K562 (cell line): ENCODE measurements around the gene PPAN. TPM values are rescaled to one million over a fixed set of nuclear protein-coding genes. Genes with fewer than 3 reads are reported as not detected.

Experiments
- ERF ChIP-seq: fragments of 450-650 bp; formaldehyde crosslinking; IDR thresholded peaks from 2 replicates; pipeline ENCODE4 v1.4.0; 2020; ENCODE audit warnings: mild to moderate bottlenecking, mixed read lengths
- EWSR1 ChIP-seq: fragments of 450-650 bp; IDR thresholded peaks from 2 replicates; pipeline ENCODE4 v1.6.1; 2018; ENCODE audit warnings: borderline replicate concordance, mild to moderate bottlenecking, low read depth, moderate library complexity; ENCODE audit not compliant: partially characterized antibody
- KHSRP ChIP-seq: fragments of 450-650 bp; IDR thresholded peaks from 2 replicates; pipeline ENCODE4 v1.6.1; 2017
- KLF10 ChIP-seq: fragments of 250-450 bp; sonication (Bioruptor Pico); IDR thresholded peaks from 2 replicates; pipeline ENCODE4 v1.6.1; 2021; ENCODE audit warnings: matching md5 sums
- L3MBTL2 ChIP-seq: fragments of 450-650 bp; IDR thresholded peaks from 2 replicates; pipeline ENCODE4 v1.6.1; 2016; ENCODE audit warnings: mild to moderate bottlenecking, moderate library complexity
- POLR2AphosphoS2 ChIP-seq: IDR thresholded peaks from 2 replicates; pipeline ENCODE4 v1.6.1; 2012; ENCODE audit warnings: low read length, improper control_type of control experiment
- PRPF4 ChIP-seq: fragments of 200-400 bp; formaldehyde crosslinking; IDR thresholded peaks from one replicate; pipeline ENCODE4 v1.6.1; 2017; ENCODE audit warnings: low read length, low read depth, mild to moderate bottlenecking; ENCODE audit not compliant: insufficient read depth, poor library complexity, severe bottlenecking
- PTTG1 ChIP-seq: fragments of 450-650 bp; IDR thresholded peaks from 2 replicates; pipeline ENCODE4 v1.6.1; 2016; ENCODE audit warnings: low read depth, mild to moderate bottlenecking, missing genetic modification characterization, missing compliant biosample characterization
- RBBP5 ChIP-seq: fragments of 200-600 bp; sonication (generic); IDR thresholded peaks from 2 replicates; pipeline ENCODE4 v1.6.1; 2012; ENCODE audit warnings: borderline replicate concordance, mild to moderate bottlenecking, low read length, control low read depth, inconsistent platforms; ENCODE audit not compliant: insufficient read depth, poor library complexity, severe bottlenecking
- RFX5 ChIP-seq: IDR thresholded peaks from 2 replicates; pipeline ENCODE4 v1.6.1; 2011; ENCODE audit warnings: low read depth, mild to moderate bottlenecking, improper control_type of control experiment, low read length
- SRSF3 ChIP-seq: fragments of 200-400 bp; formaldehyde crosslinking; IDR thresholded peaks from 2 replicates; pipeline ENCODE4 v1.6.1; 2016; ENCODE audit warnings: mild to moderate bottlenecking, low read length, moderate library complexity; ENCODE audit not compliant: insufficient read depth
- SRSF9 ChIP-seq: fragments of 200-400 bp; formaldehyde crosslinking; IDR thresholded peaks from 2 replicates; pipeline ENCODE4 v1.6.1; 2017; ENCODE audit warnings: low read depth, low read length, borderline replicate concordance
- TAL1 ChIP-seq: fragments of 450-650 bp; IDR thresholded peaks from 2 replicates; pipeline ENCODE4 v1.6.1; 2016; ENCODE audit warnings: mild to moderate bottlenecking
- THRAP3 ChIP-seq: fragments of 450-650 bp; IDR thresholded peaks from 2 replicates; pipeline ENCODE4 v1.6.1; 2016; ENCODE audit warnings: mild to moderate bottlenecking, inconsistent platforms, borderline replicate concordance
- polyA plus RNA-seq, 8 experiments: library from polyadenylated mRNA; depleted of rRNA in 4 of 8; stranded (reverse) in 5 of 8; unstranded in 3 of 8; fragments of >200 nt; fragmentation: Nextera tagmentation in 2 of 8; fragmentation: Illumina TruSeq in 1 of 8; extraction: Ambion mirVana in 2 of 8; extraction: Trizol in 1 of 8; gene quantifications; 2 replicates each; pipeline versions ENCODE4 v1.2.1 to v1.2.3, GENCODE V29; 2011 to 2014; ENCODE audit warnings: inconsistent platforms in 1 of 8, missing spikeins in 1 of 8
- total RNA-seq, 7 experiments: library from RNA; depleted of rRNA in 6 of 7; stranded (reverse); fragments of >200 nt in 6 of 7; fragmentation: Illumina TruSeq in 2 of 7; extraction: Trizol in 2 of 7; gene quantifications; 2 replicates each; pipeline versions ENCODE4 v1.2.1 to v1.2.3, GENCODE V29; 2011 to 2021; ENCODE audit warnings: low replicate concordance in 1 of 7
- TF ChIP-seq, protein P1 (sequence below): sonication (generic); formaldehyde crosslinking; IDR thresholded peaks from 2 replicates; pipeline ENCODE4 v1.8.0; 2022; ENCODE audit warnings: mild to moderate bottlenecking, missing genetic modification reagents
- TF ChIP-seq, protein P2 (sequence below): fragments of 450-650 bp; IDR thresholded peaks from 2 replicates; pipeline ENCODE4 v1.6.1; 2014; ENCODE audit warnings: low read depth, mild to moderate bottlenecking, moderate library complexity, borderline replicate concordance
- TF ChIP-seq, protein P3 (sequence below): sonication (generic); formaldehyde crosslinking; IDR thresholded peaks from 2 replicates; pipeline ENCODE4 v1.8.0; 2022; ENCODE audit warnings: mild to moderate bottlenecking, missing genetic modification reagents
- TF ChIP-seq, protein P4 (sequence below): fragments of 450-650 bp; IDR thresholded peaks from 2 replicates; pipeline ENCODE4 v1.6.1; 2017; ENCODE audit warnings: antibody characterized with exemption, mild to moderate bottlenecking
- TF ChIP-seq, protein P5 (sequence below): fragments of 250-450 bp; sonication (Bioruptor Pico); IDR thresholded peaks from 2 replicates; pipeline ENCODE4 v1.5.0; 2020; ENCODE audit warnings: mild to moderate bottlenecking

Gene PPAN
- total and polyA plus RNA-seq, 9 of the 15 experiments (the other 6 are each of a cell fraction or from before 2014, with no cell fraction given), result 2.2 to 129 (median 59.1) TPM

DNA sequence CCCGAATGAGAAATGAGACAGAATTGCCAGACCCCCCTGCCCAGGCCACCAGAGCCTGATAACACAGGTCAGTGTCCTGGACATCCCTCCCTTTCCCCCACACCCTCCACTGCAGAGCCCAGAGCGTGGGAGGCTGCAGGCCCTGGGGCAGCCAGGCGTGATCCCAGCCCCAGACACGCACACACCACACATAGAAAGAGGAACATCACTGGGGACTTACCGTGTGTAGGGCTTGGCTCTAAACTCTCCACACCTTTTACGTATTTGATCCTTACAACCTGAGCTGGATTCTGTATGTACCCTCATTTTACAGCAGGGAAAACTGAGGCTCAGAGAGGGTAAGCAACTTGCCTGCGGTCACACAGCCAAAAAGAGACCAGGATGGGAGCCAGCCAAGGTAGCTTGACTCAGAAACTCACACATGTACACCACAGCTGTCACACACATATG, 3.4 kb upstream of the PPAN start (continued):
- TF ChIP-seq, protein P1, sequence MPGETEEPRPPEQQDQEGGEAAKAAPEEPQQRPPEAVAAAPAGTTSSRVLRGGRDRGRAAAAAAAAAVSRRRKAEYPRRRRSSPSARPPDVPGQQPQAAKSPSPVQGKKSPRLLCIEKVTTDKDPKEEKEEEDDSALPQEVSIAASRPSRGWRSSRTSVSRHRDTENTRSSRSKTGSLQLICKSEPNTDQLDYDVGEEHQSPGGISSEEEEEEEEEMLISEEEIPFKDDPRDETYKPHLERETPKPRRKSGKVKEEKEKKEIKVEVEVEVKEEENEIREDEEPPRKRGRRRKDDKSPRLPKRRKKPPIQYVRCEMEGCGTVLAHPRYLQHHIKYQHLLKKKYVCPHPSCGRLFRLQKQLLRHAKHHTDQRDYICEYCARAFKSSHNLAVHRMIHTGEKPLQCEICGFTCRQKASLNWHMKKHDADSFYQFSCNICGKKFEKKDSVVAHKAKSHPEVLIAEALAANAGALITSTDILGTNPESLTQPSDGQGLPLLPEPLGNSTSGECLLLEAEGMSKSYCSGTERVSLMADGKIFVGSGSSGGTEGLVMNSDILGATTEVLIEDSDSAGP (CRISPR knock-in tag), result no peak
- TF ChIP-seq, protein P2, sequence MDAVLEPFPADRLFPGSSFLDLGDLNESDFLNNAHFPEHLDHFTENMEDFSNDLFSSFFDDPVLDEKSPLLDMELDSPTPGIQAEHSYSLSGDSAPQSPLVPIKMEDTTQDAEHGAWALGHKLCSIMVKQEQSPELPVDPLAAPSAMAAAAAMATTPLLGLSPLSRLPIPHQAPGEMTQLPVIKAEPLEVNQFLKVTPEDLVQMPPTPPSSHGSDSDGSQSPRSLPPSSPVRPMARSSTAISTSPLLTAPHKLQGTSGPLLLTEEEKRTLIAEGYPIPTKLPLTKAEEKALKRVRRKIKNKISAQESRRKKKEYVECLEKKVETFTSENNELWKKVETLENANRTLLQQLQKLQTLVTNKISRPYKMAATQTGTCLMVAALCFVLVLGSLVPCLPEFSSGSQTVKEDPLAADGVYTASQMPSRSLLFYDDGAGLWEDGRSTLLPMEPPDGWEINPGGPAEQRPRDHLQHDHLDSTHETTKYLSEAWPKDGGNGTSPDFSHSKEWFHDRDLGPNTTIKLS, result no peak
- no peak for TF ChIP-seq PRPF4
- TF ChIP-seq, protein P3, sequence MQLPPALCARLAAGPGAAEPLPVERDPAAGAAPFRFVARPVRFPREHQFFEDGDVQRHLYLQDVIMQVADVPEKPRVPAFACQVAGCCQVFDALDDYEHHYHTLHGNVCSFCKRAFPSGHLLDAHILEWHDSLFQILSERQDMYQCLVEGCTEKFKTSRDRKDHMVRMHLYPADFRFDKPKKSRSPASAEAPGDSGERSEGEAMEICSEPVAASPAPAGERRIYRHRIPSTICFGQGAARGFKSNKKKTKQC, result no peak
- no peak for TF ChIP-seq TAL1
- no peak for TF ChIP-seq EWSR1
- no peak for TF ChIP-seq THRAP3
- TF ChIP-seq ERF (CRISPR knock-in tag), result no peak
- TF ChIP-seq SRSF3, result no peak
- TF ChIP-seq, protein P4, sequence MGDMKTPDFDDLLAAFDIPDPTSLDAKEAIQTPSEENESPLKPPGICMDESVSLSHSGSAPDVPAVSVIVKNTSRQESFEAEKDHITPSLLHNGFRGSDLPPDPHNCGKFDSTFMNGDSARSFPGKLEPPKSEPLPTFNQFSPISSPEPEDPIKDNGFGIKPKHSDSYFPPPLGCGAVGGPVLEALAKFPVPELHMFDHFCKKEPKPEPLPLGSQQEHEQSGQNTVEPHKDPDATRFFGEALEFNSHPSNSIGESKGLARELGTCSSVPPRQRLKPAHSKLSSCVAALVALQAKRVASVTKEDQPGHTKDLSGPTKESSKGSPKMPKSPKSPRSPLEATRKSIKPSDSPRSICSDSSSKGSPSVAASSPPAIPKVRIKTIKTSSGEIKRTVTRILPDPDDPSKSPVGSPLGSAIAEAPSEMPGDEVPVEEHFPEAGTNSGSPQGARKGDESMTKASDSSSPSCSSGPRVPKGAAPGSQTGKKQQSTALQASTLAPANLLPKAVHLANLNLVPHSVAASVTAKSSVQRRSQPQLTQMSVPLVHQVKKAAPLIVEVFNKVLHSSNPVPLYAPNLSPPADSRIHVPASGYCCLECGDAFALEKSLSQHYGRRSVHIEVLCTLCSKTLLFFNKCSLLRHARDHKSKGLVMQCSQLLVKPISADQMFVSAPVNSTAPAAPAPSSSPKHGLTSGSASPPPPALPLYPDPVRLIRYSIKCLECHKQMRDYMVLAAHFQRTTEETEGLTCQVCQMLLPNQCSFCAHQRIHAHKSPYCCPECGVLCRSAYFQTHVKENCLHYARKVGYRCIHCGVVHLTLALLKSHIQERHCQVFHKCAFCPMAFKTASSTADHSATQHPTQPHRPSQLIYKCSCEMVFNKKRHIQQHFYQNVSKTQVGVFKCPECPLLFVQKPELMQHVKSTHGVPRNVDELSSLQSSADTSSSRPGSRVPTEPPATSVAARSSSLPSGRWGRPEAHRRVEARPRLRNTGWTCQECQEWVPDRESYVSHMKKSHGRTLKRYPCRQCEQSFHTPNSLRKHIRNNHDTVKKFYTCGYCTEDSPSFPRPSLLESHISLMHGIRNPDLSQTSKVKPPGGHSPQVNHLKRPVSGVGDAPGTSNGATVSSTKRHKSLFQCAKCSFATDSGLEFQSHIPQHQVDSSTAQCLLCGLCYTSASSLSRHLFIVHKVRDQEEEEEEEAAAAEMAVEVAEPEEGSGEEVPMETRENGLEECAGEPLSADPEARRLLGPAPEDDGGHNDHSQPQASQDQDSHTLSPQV, result no peak
- TF ChIP-seq, protein P5, sequence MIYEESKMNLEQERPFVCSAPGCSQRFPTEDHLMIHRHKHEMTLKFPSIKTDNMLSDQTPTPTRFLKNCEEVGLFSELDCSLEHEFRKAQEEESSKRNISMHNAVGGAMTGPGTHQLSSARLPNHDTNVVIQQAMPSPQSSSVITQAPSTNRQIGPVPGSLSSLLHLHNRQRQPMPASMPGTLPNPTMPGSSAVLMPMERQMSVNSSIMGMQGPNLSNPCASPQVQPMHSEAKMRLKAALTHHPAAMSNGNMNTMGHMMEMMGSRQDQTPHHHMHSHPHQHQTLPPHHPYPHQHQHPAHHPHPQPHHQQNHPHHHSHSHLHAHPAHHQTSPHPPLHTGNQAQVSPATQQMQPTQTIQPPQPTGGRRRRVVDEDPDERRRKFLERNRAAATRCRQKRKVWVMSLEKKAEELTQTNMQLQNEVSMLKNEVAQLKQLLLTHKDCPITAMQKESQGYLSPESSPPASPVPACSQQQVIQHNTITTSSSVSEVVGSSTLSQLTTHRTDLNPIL, result no peak
- no peak for TF ChIP-seq POLR2AphosphoS2
- no peak for TF ChIP-seq PTTG1 (tag)
- TF ChIP-seq KHSRP, result no peak
- no peak for TF ChIP-seq RBBP5
- TF ChIP-seq RFX5, result no peak
- TF ChIP-seq KLF10 (CRISPR knock-in tag), result no peak
- TF ChIP-seq L3MBTL2, result no peak
- TF ChIP-seq SRSF9, result no peak
